Left renal cortex interstitium (tissue), 4 donors: ENCODE results near the gene TEX29. TPM values are rescaled to one million over a fixed set of nuclear protein-coding genes. Genes with fewer than 3 reads are reported as not detected.

Source experiments
- DNase-seq, 4 donors: peaks; one replicate each; pipeline ENCODE4 v3.0.0-alpha.2; 2013; ENCODE audit warnings: low read depth in 4 of 4, low spot score in 2 of 4, missing footprints in 1 of 4
- polyA plus RNA-seq, 4 donors: library from polyadenylated mRNA; unstranded; fragments of 120-200 nt; gene quantifications; one replicate each; pipeline ENCODE4 v1.2.1, GENCODE V29; 2013; ENCODE audit not compliant: insufficient read length in 4 of 4

The TEX29 gene
- polyA plus RNA-seq, 4 donors: 0.48 to 0.71 (median 0.64) TPM

DNA sequence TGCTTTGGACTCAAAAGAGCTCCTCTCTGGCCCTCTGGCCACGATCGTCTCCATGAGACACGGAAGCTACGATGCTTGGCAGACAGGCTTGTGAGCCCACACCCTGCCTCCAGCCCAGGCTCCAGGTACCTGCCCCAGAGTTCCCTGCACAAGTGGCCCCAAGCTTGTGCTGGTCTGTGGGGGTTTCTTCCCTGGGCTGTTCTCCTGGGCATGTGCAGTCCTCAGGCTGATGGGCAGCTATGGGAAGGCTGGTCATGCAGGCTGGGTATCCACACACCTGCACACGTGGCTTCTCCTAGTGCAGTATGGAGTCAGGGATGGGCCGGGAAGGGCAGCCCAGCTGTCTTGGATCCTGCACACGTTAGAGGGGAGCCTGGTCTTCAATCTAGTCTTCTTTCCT, 43.1 kb downstream of the TEX29 start:
- no peak for DNase-seq

DNA sequence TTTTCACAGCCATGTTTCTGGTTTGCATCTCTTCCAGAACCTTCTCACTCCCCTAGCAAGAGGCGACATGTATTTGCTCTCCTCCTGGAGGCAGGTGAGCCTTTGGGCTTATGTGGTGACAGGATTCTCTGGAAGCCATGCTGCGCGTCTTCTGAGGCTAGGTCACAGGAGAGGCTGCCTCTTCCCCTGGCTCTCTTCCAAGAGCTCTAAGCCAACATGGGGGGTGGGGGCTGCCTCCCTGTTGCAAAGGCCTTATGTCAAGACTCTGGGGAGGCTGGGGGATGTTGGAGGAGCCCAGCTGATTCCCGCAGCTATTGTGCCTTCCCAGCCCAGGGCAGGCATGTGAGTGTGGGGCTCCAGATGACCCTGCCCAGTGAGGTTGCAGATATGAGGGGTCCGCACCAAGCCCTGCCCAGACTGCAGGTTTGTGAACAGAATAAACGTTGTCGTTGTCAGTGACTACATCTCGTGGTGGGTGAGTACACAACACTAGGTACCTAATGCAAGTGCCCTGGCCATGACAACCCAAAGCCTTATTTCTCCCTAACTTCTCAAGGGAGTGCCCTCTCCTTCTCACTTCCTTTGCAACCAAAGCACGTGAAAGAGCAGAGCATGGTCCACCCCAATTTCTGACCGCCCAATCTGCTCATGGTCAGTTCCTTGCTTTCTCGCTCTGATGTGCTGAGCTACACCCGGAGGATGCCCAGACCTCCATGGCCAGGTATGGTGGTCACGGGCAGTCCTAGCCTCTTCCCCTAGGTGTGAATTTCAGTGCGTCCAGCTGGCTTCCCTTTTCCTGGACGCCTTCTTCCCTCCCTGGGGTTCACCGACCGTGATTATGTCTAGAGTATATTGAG, 44.9 kb downstream of the TEX29 start:
- no peak for DNase-seq

DNA sequence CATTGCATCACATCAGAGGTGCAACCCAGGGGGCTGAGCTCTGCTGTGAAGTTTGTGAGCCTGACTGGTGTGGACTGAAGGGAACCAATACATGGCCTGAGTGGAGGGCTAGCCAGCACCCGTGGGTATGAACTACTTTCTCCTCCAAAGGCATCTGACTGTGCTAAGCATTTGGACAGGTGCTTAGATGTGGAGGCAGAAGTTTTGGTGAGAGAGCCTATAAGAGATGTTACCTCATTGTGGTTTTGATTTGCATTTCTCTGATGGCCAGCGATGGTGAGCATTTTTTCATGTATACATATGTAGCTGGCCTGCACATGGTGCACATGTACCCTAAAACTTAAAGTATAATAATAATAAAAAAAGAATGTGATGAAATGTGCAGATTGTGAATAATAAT, 46.9 kb downstream of the TEX29 start:
- no peak for DNase-seq

DNA sequence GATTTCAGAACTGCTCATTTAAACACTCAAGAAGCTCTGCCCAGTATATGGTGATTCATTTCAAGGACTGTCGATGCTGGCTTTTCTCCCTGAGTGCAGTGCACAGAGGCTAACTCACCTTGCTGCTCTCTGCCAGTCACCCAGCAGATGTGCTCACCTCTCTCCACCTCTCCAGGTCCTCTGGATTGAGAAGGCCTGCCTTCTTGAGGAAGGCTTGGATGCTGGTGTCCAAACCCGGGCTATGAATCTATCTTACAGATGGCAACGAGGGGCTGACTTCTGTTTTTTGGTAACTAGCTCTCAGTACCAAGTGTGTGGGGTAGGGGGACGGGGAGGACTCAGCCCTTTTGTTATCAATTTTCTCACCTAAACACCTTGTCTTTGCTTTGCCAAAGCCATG, 47.6 kb downstream of the TEX29 start:
- DNase-seq: no peak

DNA sequence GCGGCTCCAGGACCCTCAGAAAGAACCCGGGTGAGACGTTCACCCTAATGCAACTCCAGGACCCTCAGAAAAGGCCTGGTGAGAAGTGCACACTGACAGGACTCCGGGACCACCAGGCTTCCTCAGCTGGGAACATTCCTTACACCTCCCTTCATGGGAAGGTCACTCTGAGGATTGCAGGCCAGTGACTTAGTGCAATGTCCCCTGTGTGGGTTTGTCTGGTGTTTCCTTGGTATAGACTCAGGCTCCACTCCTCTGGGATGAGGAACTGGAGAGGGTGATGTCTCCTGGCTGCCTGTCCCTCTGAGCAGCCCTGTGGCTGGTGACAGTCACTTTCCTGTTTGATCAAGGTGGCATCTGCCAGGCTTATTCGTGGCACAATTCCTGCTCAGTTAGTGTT, 49.7 kb downstream of the TEX29 start:
- DNase-seq: no peak

DNA sequence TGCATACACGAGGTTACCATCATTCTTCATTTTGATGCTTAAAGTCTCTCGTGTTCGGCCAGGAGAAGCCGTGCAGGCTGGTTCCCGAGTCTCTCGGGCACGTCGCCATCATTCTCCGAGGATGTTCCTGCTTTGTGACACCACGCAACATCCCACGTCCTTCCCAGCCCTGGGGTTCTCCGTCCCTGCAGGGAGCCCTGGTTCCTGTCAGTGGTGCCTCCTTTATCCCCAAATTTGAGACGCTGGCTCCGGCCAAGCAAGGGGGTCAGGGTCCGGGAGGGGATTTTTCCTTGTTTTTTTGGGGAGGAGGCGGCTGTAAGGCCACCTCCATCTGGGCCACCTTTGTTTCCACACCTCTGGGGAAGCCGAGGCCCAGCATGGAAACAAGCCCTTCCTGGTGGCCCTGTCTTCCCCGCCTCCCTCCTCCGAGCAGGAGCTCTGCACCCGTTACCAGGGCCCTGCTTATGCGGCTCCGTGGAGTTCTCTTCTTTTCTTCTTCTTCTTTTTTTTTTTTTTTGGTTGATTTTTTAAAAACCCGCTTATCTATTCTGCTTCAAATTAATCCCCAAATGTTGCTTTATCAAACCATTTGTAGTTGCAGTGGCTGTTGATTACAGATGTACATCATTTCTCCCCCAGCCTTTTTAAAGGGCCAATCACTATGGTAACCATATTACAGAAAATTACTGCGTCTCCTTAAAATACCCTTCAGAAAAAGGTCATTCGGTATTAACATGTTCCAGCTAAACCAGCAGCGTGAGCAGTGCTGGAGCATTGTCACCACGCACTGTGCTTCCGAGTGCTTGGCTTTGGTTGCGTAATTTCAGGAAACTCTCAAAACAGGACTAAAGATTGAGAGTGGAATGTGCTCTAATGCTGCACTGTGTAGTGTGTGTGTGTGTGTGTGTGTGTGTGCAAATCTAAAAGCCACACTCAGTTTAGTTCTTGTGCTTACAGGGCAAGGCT, 50.4 kb downstream of the TEX29 start:
- DNase-seq: no peak

DNA sequence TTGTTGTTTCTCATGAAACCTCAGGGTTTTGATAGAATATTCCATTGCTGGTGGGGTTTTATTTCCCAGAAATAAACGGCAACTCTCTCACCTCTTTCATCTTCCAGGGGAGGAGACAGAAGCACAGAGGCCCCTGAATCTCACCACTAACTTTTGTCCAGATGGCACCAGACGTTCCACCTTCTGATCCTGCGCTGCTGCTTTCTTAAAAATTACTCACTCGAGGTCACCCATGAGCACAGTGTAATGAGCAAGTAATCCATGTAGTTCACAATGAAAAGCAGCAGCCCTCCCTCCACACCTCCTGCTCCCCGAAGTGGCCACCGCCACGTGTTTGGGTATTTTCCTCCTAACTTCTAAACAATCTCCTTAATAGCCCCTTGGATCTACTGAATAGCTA, 51.3 kb downstream of the TEX29 start:
- no peak for DNase-seq

DNA sequence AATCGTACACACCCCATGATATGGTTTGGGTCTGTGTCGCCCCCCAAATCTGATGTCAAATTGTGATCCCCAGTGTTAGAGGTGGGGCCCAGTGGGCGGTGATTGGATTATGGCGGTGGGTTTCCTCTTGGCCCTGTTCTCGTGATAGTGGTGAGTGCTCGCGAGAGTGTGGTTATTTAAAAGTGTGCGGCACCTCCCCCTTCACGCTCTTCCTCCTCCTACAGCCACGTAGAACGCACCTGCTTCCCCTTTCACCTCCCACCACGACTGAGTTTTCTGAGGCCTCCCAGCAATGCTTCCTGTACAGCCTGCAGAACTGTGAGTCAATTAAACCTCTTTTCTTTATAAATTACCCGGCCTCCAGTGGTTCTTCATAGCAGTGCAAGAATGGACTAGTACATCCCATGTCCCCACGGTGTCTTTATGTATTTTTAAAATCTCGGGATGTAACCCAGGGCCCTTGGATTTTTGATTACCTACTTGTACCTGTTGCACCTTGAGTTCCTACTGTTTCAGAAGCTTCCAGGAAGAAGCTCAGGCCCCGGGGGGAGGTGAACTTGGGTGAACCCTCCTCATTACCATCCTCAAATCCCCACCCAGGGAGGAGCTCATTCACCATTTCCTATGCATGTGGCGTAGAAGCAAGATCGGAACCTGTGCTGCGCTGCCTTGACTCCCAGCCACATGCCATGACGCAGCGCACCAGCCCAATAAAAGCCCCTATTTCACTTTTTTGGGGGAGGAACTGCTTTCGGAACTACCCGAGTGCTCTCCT, 52.4 kb downstream of the TEX29 start:
- no peak for DNase-seq

DNA sequence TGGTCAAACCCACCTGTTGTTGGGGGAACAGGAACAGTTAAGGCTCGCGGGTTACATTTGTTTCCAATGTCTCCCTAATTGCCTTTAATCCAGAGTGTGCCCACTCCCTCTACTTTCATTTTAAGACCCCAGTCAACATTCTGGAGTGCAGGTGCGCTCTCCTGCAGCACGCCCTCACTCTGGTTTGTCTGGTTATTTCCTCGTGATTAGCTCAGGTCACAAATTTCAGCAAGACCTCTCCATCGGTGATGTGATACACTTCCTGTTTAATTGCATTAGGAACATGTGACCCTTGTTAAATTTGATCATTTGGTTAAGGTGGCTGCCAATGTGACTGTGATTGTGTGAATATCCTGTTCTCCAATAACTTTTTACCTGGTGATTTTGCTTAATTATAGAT, 53.0 kb downstream of the TEX29 start:
- DNase-seq: no peak

DNA sequence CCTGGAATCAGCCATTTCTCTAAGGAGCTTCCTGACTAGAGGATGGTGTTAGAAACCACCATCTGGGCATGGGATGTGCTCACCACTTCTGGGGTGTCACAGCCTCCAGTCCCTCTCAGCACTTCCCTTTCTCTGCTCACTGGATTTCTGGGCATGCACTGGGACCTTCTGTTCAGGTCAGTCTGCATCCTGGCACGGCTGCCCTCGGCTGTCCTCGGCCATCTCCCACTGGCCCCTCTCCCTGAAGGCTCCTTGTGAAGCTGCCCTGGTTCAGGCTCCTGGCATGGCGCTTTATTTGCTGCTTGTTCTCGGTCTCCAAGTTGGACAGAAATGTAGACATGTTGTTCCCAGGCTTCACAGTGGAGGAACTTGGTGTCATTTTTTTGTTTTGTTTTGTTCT, 60.0 kb downstream of the TEX29 start:
- DNase-seq: no peak

DNA sequence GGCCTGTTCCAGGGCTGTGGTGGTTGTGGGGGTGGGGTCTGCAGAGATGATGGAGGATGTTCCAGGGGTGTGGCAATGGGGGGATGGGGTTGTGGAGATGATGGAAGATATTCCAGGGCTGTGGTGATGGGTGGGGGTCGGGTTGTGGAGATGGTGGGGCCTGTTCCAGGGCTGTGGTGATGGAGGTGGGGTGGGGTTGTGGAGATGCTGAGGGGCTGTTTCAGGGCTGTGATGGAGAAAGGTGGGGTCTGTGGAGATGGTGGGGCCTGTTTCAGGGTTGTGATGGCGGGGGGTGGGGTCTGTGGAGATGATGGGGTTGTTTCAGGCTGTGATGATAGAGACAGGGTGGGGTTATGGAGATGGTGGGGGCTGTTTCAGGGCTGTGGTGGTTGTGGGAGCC, 62.0 kb downstream of the TEX29 start:
- DNase-seq: no peak

DNA sequence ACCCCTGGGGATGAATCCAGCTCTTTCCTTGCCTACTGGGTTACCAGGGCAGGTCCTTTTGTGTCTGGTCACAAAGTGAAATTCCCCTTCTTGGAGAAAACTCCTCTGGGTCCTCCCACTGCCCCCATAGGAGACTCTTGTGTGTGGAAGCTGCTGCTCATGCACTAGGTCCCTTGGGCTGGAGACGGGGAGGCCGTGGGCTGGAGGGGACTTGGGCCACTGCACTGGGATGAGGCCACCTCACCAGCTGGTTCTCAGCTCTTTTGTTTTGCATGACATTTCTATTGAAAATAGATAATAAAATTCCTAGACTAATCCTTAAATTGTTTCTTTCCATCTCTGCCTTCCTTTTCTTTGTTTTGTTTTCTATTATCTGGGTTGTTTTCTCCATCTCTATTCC, 62.4 kb downstream of the TEX29 start:
- DNase-seq: no peak

DNA sequence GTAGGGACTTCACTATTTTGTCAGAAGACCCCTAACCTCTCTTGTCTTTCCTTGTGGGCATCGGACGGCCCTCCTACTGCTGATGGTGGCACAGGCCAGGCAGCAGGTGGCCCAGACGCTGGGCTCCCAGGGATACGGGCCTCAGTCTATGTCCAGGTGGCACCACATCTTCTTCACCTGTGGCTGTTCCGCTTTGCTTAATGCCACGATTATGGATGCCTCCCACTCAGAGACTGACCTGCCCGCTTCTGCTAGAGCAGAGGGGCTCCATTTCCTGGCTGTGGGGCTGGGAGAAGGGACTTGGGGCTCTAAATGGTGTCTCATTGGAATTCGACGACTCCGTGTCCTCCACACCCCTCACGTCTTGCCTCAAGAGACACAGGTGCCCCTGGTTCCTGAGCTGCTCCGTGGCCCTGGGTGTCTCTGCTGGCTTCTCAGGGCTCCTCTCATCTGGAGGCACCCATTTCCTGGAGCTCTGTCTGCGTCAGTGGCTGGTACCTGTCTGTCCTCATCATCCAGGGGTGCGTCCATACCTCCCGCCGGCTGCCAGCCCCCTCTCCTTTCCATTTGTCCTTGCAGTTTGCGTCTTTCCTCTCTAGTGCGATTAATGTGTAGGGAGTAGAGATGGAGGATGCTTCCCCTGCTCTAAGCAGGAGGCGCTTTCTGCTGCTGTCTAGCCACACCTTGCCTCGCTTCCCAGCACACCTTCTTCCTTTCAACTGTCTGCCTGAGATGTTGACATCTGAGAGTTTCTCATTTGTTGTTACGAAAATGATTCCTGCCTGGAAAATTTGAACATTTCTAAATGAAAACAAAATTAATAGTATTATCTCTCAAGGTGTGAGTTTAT, 63.4 kb downstream of the TEX29 start:
- no peak for DNase-seq

DNA sequence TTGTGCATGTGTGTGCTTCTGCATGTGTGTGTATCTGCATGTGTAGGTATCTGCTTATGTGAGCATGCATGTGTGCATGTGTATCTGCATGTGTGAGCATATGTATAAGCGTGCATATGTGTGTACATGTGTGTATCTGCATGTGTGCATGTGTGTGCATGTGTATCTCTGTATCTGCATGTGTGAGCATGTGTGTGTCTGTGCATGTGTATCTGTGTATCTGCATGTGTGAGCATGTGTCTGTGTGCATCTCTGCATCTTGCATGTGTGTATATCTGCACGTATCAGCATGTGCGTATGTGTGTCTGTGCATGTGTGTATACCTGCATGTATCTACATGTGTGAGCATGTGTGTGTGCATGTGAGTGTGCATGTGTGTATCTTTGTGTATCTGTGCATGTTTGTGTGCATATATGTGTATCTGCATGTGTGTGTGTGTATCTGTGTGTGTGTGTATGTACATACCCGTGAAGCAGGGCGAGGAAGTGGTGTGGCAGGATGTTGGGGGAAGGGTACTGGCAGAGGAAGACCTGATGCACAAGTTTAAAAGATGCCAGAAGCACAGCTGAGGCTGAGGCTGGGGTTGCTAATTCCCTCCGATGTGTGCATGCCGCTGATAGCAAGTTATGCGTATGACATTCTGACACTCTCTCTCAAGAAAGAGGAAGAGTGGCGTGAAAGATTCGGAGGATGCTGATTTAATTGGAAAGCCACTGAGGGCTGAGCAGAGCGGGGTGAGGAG, 64.2 kb downstream of the TEX29 start:
- no peak for DNase-seq

DNA sequence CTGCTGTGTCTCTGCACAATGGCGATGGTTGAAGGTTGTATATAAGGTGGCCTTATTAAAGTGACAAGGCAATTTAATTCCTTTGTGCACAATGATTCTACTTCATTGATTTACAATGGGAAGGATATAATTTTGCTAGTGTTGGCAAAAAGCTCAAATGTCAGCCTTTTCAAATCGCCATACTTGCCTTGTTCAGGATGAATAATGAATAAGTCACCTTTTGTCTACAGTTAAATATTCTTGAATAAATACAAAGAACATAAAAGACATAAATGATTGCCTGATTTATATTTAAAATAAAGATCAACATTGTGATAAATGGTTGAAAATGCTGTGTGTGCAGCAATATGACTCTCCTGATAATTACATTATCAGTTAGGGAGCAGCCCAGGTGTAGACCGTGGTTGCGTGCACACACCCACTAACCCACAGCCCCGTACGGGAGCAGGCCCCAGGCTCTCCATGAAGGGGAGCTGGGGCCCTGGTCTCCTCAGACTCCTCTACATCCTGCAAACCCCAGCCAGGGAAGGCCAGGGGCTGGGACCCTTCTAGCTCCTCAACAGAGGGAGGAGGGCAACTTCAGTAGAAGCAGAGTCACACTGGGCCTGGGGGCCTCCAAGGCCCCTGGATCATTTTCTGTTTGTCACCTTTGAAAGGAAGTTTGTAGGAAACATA, 64.9 kb downstream of the TEX29 start:
- DNase-seq: no peak

DNA sequence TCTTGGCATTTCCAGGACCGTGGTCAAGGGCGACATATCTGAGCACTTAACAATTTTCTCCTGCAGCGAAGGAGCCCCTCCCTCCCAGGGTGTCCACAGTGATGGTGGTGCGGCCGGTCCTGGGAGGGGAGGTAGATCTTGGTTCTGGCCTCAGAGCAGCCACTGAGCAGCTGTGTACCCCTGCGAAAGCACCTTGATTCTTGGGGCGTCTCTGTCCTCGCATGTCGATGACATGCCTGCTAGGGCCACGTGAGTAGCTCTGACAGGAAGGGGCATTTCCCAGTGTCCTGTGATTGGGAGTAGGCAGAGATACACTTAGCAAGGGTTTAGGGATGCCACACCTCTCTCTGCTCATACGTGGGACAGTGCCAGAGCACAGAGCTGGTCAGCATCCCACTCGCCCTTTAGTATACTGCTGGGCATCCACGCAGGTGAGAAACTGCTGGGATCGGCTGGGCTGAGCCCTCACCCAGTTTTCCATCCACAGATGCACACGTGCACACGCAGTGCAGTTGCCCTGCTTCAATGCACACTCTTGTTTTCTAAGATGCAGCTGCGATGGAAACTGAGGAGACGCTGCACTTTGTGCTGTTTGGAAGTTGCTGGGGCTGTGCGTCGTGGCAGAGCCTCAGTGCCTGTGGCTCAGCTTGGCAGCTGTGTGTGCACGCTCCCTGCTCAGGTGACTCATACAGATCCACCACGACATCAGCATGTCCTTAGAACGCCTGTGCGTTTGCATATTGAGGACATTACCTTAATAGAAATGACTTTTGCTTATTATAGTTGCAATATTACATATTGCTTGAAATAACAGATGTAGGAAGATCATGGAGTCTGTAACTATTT, 66.8 kb downstream of the TEX29 start:
- no peak for DNase-seq

DNA sequence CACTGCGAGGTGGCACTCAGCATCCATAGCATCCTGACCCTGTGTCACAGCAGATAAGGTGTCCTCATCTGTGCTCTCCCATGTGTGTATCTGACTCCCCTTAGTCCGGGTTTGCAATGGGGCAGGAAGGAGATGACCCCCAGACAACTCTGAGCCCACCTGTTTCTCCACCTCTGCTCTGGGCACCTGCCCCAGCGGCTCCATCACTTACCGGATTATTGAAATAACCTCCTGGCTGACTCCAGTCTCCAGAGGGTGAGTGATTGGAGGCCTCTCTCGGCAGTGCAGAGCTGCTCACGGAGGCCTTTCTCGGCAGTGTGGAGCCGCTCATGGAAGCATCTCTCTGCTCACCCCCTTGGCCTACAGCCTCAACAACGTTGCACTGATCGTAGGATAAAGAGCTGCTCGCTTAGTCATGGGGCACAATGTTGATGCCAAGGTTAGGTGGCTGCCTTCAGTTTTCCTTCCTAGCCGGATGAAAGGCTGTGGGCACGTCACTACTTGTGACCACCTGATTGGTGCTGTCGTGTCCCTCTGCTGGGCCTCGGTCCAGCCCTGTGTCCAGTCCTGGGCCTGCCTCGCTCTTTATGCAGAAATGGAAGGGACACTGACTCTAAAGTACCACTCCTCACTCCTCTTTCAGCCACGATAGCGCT, 67.6 kb downstream of the TEX29 start:
- no peak for DNase-seq
